SJCRH30 (cell line): ENCODE results near the gene PRKCA. TPM values are rescaled to one million over a fixed set of nuclear protein-coding genes. Genes with fewer than 3 reads are reported as not detected.
"Not testable (repeated sequence)": the region's sequence is repeated elsewhere in the genome, so short reads cannot be mapped to it uniquely, and the experiment has no call there.

Source experiments
- DNase-seq, 2 experiments: peaks; one replicate each; pipeline ENCODE4 v3.0.0-alpha.2; 2015 to 2020
- H3K27ac ChIP-seq: fragments of 250-450 bp; sonication (Bioruptor Pico); 2 replicates; pipeline ENCODE4 v1.5.1; 2020; ENCODE audit warnings: mild to moderate bottlenecking, moderate library complexity
- H3K27me3 ChIP-seq: fragments of 250-450 bp; sonication (Bioruptor Pico); 2 replicates; pipeline ENCODE4 v1.5.1; 2020; ENCODE audit warnings: mild to moderate bottlenecking, moderate library complexity
- H3K36me3 ChIP-seq: fragments of 250-450 bp; sonication (Bioruptor Pico); 2 replicates; pipeline ENCODE4 v1.5.1; 2020; ENCODE audit warnings: mild to moderate bottlenecking, moderate library complexity
- H3K4me1 ChIP-seq: fragments of 250-450 bp; sonication (Bioruptor Pico); 2 replicates; pipeline ENCODE4 v1.5.1; 2020; ENCODE audit warnings: mild to moderate bottlenecking, moderate library complexity
- H3K4me3 ChIP-seq: fragments of 250-450 bp; sonication (Bioruptor Pico); 2 replicates; pipeline ENCODE4 v1.5.1; 2020; ENCODE audit warnings: mild to moderate bottlenecking, moderate library complexity
- H3K9me3 ChIP-seq: fragments of 250-450 bp; sonication (Bioruptor Pico); replicated peaks from 2 replicates; pipeline ENCODE4 v1.5.1; 2020; ENCODE audit warnings: mild to moderate bottlenecking, moderate library complexity
- total RNA-seq: library from RNA; depleted of rRNA; stranded (reverse); fragments of >200 nt; shearing (Covaris generic); gene quantifications from 2 replicates; pipeline ENCODE4 v1.2.3, GENCODE V29; 2014

The PRKCA gene
- total RNA-seq, 1 experiment from 2014 or later: 24.7 TPM

DNA sequence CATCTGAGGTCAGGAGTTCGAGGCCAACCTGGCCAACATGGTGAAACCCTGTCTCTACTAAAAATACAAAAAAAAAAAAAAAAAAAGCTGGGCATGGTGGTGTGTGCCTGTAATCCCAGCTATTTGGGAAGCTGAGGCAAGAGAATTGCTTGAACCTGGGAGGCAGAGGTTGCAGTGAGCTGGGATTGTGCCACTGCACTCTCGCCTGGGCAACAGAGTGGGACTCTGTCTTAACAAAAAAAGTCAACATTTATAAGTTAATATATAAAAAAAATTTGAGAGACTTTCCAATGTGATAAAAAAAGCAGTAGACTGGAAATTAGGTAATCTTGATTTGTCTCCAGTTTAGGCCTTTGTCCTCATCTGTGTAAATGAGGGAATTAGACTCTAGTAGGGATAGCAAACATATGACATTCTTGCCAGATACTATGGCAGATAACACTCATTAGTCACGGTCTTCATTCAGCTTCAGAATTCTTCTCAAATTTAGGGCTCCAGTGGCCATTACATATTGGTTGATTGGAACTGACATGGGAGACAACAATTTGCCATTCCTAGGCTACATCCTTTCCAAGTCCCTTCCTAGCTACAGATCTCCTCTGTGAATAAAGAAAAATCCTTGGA lies 22.1 kb downstream of the PRKCA start:
- H3K27me3 ChIP-seq, H3K9me3 ChIP-seq, H3K4me3 ChIP-seq: not testable (repeated sequence)
- peaks cover 19% of the 10 kb centered on the region; the same call in 1 of the 2 replicates for H3K36me3 ChIP-seq
- peaks cover 20% of the 10 kb centered on the region for H3K4me1 ChIP-seq
- H3K27ac ChIP-seq: peak overlapping the region; percentile 88
- peak; percentile 40 to 83 for DNase-seq

DNA sequence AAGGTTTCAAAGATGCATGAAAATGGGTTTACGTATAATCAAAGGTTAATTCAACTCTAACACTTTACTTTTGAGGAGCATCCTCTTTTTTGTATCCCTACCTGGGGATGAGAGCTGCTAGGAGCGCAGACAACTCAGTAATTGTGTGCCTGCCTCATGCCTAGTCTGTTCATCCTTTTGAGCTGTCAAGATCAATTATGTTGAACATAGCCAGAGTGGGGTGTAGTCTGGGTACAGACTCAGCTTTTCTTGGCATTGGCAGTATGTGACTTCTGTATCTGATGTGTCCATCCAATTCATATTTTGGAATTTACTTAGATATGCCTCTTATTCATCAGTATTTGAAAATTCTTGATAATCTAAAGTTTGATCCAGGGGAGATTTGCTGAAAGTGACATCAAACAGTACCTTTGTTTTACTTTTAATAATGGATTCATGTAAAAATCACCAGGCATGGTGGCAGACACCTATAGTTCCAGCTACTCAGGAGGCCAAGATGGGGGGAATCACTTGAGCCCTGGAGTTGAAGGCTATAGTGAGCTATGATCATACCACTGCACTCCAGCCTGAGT lies 24.1 kb downstream of the PRKCA start:
- Histone ChIP-seq H3K36me3 (peaks cover 16% of the 10 kb centered on the region), H3K27ac (no peak overlapping the region), H3K4me1 (peaks cover 20% of the 10 kb centered on the region), H3K4me3 (no peak overlapping the region), H3K9me3 (peaks cover 4% of the 10 kb centered on the region), H3K27me3 (no peaks in the 10 kb centered on the region)
- DNase-seq: no peak

DNA sequence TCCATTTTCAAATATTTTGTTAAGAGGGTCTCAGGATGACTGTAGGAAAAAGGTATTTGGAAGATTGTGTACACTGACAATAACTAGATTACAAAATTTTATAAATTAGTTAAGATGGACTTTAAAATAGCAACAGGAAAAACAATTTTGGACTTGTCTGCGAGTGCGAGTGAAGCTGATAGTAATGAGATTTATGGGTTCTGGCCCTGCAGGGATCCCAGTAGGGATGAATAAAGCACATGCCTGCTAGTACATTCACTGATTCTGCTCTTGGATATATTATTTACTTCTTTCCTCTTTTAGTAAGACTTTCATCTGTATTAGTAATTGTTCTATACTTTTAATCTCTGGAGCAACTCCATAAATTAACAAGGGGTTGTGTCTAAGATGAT lies 28.2 kb downstream of the PRKCA start:
- no peak overlapping the region for H3K27ac ChIP-seq
- H3K36me3 ChIP-seq: peaks cover 14% of the 10 kb centered on the region
- H3K4me1 ChIP-seq: peaks cover 3% of the 10 kb centered on the region; the same call in 1 of the 2 replicates
- DNase-seq: no peak
- H3K4me3 ChIP-seq: no peak overlapping the region
- H3K9me3 ChIP-seq: no peaks in the 10 kb centered on the region
- H3K27me3 ChIP-seq: no peaks in the 10 kb centered on the region

DNA sequence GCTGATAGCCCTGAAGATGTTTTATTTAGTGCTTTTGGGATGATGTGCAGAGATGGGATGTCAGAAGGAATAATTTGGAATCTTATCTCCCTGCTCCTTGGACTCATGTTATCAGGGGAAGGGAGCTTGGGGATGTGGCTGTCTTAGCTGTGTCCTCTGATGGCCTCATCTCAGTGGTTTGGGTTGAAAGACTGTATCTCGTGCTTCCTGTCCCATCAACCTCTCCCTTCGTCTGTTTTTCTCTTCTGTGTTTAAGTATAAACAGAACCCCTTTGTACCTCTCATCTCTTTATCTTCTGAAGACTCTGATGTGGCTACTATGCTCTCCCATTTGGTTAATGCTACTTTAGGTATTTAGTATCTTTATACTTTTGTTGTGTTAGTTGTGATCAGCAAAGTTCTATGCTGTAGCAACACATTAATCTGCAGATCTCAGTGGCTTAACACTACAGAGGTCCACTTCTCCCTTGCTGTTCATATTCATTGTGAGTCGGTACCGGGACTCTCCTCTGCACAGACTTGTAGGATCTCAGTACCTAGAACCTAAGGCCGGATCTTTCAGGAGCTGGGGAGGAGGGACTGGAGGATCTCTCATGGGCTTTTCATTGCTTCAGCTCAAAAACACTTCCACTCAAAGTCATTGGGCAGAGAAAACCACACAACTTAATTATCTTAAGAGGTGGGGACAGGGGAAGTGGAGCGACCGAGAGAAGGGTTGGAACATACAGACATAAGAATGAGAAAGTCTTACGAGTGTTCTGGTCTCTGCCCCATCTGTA lies 28.8 kb downstream of the PRKCA start:
- Histone ChIP-seq H3K9me3 (no peaks in the 10 kb centered on the region), H3K27me3 (no peaks in the 10 kb centered on the region), H3K4me1 (no peaks in the 10 kb centered on the region), H3K27ac (no peak overlapping the region), H3K36me3 (peaks cover 17% of the 10 kb centered on the region), H3K4me3 (no peak overlapping the region)
- DNase-seq: no peak

DNA sequence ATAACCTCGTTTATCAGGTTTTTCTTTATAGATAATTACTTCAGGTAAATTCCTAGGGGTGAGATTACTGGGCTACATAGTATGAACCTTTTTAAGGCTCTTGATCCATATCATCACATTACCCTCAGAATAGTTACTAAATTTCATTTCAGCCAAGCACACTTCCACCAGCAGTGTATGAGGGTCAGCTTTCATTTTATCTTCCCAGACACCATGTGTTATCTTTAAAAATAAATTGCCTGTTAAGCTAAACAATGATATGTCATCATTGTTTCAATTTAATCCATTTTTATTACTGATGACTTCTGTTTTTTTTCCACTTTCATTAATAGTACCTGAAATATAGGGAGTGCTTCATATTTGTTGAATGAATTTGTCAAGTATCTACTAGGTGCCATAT lies 33.4 kb downstream of the PRKCA start:
- H3K27ac ChIP-seq: no peak overlapping the region
- H3K9me3 ChIP-seq: no peaks in the 10 kb centered on the region
- peaks cover 12% of the 10 kb centered on the region for H3K36me3 ChIP-seq
- peaks cover 12% of the 10 kb centered on the region for H3K4me1 ChIP-seq
- no peak overlapping the region for H3K4me3 ChIP-seq
- DNase-seq: no peak
- no peaks in the 10 kb centered on the region for H3K27me3 ChIP-seq

DNA sequence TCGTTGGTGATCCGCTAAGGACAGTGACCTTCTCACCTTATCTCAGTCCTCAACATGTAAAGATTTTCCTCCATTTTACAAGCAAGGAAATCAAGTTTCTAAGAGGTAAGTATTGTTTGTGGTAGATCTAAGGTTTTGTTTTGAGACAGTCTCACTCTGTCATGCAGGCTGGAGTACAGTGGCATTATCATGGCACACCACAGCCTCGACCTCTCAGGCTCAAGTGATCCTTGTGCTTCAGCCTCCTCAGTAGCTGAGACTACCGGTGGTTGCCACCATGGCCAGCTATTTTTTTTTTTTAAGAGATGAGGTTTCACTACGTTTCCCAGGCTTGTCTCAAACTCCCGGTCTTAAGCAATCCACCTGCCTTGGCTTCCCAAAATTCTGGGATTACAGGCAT lies 34.9 kb downstream of the PRKCA start:
- H3K36me3 ChIP-seq: peaks cover 9% of the 10 kb centered on the region; the same call in 1 of the 2 replicates
- no peaks in the 10 kb centered on the region for H3K27me3 ChIP-seq
- no peak for DNase-seq
- H3K9me3 ChIP-seq: no peaks in the 10 kb centered on the region
- H3K4me1 ChIP-seq: peaks cover 12% of the 10 kb centered on the region
- H3K27ac ChIP-seq: no peak overlapping the region
- no peak overlapping the region for H3K4me3 ChIP-seq

DNA sequence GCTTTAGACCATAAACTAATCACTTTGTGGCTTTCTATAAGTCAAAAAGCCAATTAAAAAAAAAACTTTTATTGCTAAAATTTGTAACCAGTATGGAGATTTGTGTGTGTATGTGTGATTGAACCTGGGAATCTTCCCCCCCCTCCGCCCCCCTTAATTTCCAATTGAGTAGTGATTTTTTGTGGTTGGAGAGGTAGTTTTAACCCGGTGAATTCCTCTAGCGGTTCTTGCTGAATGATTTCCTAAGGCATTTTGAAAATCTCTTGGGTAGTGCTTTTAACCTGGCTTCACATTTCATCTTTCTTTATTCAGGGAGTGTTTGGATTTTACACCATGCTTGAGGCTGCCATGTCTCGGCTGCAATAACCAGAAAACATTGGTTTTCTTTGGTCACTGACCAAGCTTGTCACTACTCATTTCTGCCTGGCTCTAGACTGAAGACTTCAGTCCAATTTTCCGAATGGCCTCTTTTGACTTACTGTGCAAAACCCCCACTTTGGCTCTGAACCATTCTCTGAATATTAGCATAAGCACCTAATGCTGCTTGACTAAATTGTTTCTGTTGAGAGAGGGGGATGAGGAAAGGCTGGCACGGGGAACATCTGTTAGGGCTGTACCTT lies 35.6 kb downstream of the PRKCA start:
- H3K9me3 ChIP-seq: no peaks in the 10 kb centered on the region
- no peak overlapping the region for H3K27ac ChIP-seq
- no peak for DNase-seq
- peaks cover 9% of the 10 kb centered on the region; the same call in 1 of the 2 replicates for H3K36me3 ChIP-seq
- no peaks in the 10 kb centered on the region for H3K27me3 ChIP-seq
- no peak overlapping the region for H3K4me3 ChIP-seq
- peaks cover 12% of the 10 kb centered on the region for H3K4me1 ChIP-seq

DNA sequence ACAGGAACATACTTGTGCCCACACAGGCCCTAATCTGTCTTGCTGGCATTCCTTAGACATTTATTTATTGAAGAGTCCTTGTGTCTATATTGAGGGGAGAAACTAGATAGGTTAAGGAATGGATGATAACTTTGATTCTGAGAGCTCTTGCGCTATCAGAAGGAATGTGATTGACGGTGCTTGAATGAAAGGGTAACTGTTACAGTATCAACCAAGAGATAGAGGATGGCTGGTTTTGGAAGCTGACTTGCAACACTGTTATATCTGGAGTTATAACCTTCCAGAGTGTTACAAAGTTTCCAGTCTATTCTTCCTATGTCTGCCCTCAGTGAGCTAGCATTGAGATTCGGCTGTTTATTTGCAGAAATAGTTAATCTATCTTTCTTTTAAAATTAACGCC lies 36.5 kb downstream of the PRKCA start:
- H3K36me3 ChIP-seq: peaks cover 9% of the 10 kb centered on the region; the same call in 1 of the 2 replicates
- no peak for DNase-seq
- no peaks in the 10 kb centered on the region for H3K27me3 ChIP-seq
- H3K4me3 ChIP-seq: no peak overlapping the region
- H3K9me3 ChIP-seq: no peaks in the 10 kb centered on the region
- peaks cover 12% of the 10 kb centered on the region for H3K4me1 ChIP-seq
- no peak overlapping the region for H3K27ac ChIP-seq

DNA sequence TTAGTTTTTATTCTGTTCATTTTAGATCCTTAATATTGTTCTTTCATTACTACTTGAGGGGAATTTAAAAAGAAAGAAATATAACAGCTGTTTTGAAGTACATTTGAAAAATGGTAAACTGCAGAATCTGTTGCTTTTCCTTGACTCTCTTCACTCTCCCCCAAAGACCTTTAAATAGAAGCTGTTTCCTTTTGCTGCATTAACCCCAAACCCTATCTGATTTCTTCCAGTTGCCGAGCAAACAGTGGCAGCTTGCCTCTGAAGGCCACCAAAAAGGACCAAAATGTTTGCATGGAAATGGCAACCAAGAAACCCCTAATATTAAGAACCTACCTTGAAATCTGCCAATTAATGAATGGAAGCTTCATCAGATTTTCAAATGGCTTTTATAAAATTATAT lies 37.1 kb downstream of the PRKCA start:
- Histone ChIP-seq H3K4me1 (peaks cover 12% of the 10 kb centered on the region), H3K9me3 (no peaks in the 10 kb centered on the region), H3K4me3 (no peak overlapping the region), H3K27me3 (no peaks in the 10 kb centered on the region), H3K27ac (no peak overlapping the region), H3K36me3 (peaks cover 6% of the 10 kb centered on the region; the same call in 1 of the 2 replicates)
- DNase-seq: peak in 1 of 2 experiments; percentile 35

DNA sequence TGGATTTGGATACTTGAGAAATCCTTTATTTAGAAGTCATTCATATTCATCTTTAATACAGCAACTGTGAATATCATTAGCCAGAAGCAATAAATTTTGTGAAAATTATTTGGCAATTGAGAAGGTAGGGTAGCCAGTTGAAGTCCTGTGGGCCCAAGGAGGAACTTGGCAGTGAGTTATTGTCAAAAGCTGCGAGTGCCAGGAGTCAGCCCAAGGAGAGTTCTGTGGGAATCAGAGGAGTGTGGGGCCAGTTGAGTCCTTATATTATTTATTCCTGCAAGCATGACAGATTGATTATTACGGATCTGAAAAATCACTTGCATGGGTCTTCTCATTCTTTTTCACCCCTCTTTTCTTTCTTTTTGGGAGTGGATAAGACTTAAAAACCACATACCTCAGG lies 38.3 kb downstream of the PRKCA start:
- peak in 1 of 2 experiments; percentile 43 for DNase-seq
- H3K4me3 ChIP-seq: no peak overlapping the region
- H3K4me1 ChIP-seq: peaks cover 17% of the 10 kb centered on the region
- H3K9me3 ChIP-seq: no peaks in the 10 kb centered on the region
- 0 out of 2 replicates have a peak, but pooled peaks cover 3% of the 10 kb centered on the region for H3K36me3 ChIP-seq
- H3K27ac ChIP-seq: peak overlapping the region; percentile 43; the same call in 1 of the 2 replicates
- H3K27me3 ChIP-seq: no peaks in the 10 kb centered on the region

DNA sequence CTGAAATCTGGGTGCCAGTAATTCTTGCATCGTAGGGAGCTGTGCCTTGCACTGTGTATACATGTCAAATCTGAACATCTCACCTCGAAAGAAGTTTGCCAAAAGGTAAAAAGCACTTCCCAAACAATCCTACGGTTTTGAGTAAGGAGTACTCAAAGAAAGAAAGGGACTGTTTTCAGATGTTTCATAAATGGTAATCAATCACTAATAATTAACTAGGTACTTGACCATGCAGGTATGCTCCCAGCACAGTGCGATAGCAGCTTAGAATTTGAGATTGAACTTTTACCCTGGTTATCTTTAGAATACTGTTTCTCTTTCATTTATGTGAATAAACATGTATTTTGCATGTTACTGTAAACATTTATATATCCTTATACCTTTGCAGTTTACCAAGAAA lies 39.0 kb downstream of the PRKCA start:
- no peaks in the 10 kb centered on the region for H3K27me3 ChIP-seq
- no peaks in the 10 kb centered on the region for H3K9me3 ChIP-seq
- DNase-seq: no peak
- no peaks in the 10 kb centered on the region for H3K36me3 ChIP-seq
- H3K4me1 ChIP-seq: peaks cover 17% of the 10 kb centered on the region
- H3K4me3 ChIP-seq: no peak overlapping the region
- H3K27ac ChIP-seq: peak overlapping the region; percentile 25; the same call in 1 of the 2 replicates

DNA sequence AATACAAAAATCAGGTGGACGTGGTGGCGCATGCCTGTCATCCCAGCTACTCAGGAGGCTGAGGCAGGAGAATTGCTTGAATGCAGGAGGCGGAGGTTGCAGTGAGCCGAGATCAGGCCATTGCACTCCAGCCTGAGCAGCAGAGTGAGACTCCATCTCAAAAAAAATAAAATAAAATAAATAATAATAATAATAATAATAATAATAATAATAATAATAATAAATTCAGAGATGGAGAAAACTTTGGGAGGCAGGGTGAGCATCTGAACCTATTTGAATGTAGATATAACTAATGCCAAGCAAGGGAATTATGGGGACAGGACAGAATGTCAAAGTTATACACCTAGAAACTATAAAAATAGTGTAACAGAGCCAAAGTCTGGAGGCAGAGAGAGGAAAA lies 39.9 kb downstream of the PRKCA start:
- H3K4me1 ChIP-seq: peaks cover 17% of the 10 kb centered on the region
- not testable (repeated sequence) for H3K4me3 ChIP-seq, H3K9me3 ChIP-seq, H3K36me3 ChIP-seq, DNase-seq, H3K27me3 ChIP-seq, H3K27ac ChIP-seq

DNA sequence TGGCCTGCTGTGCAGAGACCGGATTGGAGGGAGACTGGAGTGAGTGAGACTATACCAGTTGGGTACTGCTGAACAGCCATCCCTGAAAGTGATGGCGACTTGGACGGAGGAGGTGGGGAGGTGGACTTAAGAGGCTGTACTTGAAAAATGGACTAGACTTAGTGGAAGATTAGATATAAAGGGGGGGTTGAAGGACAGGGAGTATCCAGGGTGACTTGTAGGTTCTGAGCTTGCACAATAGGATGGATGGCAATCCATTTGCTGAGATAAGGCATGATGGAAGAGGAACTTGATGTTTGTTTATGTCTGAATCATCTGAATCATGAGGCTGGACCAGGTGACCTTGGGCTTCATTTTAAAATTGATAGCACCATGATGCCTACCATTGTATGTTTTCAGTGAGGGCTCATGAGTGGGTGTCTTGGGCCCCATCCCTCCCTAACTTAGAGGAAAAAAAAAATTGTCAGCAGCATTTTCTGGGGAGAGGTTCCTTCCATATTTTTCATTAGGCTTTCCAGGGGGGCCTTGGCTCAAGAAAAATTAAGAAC lies 41.2 kb downstream of the PRKCA start:
- peaks cover 24% of the 10 kb centered on the region for H3K4me1 ChIP-seq
- H3K27ac ChIP-seq: no peak overlapping the region
- H3K9me3 ChIP-seq: no peaks in the 10 kb centered on the region
- H3K27me3 ChIP-seq: no peaks in the 10 kb centered on the region
- DNase-seq: no peak
- no peaks in the 10 kb centered on the region for H3K36me3 ChIP-seq
- H3K4me3 ChIP-seq: no peak overlapping the region

DNA sequence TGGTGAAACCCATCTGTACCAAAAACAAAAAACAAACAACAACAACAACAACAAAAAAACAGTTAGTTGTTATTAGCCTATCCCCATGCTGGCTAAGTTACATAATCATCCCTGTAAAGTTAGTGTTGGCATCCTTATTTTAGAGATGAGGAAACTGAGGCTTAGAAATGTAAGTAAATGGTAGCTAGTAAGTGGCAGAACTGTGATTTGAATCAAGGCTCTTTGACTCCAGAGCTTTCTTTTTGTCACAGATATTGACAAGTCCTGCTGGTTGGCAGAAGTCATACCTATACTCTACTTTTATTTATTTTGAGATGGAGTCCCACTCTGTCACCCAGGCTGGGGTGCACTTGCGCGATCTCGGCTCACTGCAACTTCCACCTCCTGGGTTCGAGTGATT lies 42.1 kb downstream of the PRKCA start:
- Histone ChIP-seq H3K27me3 (no peaks in the 10 kb centered on the region), H3K4me3 (no peak overlapping the region), H3K36me3 (no peaks in the 10 kb centered on the region), H3K4me1 (peaks cover 30% of the 10 kb centered on the region), H3K9me3 (no peaks in the 10 kb centered on the region), H3K27ac (no peak overlapping the region)
- no peak for DNase-seq

DNA sequence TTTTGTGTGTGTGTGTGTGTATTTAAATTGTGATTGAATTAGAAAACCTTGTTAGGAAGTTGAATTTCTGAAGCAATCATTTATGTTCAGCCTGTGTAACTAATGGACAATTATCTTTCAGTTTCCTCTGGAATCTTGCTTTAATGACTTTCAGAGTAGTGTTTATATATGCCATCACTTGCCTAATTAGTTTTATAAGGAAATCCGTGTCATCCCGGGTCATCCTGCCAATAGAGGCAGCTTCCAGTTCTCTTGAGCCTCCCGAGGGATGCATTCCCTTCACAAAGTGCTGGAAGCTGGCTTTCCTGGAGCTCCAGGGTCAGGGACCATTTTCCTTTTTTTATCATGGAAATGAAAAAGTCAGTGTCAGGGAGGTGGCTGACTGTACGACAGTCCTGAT lies 42.9 kb downstream of the PRKCA start:
- no peak overlapping the region for H3K27ac ChIP-seq

More for the DNA sequence above, 42.9 kb downstream of the PRKCA start:
- no peak for DNase-seq
- H3K4me1 ChIP-seq: peaks cover 31% of the 10 kb centered on the region
- H3K36me3 ChIP-seq: no peaks in the 10 kb centered on the region
- H3K27me3 ChIP-seq: no peaks in the 10 kb centered on the region
- no peak overlapping the region for H3K4me3 ChIP-seq
- H3K9me3 ChIP-seq: no peaks in the 10 kb centered on the region
